GM19372 (cell line): Measurements from ENCODE around the gene C16orf82.

ENCODE experiments used
- ATAC-seq: cut with Tn5 transposase; IDR thresholded peaks from one replicate; pipeline ENCODE4 v1.9.1; 2021; ENCODE audit warnings: mild to moderate bottlenecking, low read depth, moderate library complexity; ENCODE audit not compliant: unreplicated experiment

Gene C16orf82

DNA sequence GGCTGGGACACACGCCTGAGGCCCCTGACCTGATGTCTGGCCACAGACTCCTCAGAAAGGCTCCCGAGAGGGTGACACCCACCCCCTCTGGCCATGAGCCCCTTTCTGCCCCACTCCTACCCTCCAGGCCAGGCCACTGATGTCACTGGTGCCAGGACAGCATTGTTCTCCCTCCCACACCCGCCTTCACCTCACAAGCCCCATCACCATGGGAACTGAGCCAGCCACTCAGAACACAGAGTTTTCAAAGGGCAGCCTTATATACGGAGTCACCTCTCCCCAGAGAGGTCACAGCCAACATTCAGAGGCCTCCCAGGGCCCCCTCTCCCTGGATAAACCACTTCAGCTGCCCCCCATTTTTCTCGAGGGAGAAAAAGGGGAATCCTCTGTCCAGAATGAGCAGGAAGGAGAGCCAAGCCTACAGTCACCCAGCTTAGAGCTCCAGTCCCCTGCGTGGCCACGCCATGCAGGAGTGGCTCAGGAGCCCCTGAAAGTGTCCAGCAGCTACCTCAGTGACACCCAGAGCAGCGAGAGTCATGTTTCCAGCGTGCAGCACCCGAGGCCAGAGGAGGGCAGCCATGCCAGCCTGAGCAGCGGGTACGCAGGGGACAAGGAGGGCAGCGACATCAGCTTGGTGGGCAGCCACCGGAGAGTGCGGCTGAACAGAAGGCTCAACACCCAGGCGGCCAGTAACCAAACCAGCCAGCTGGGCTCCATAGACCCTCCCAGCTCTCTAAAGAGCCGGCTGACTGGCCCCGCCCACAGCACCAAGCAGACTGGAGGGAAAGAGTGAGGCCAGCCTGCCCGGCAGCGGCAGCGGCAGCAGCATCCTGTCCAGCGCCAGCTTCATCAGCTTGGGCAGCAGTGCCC, at the start of gene C16orf82:
Gene C16orf82 (plus strand): TSS at position 260 of the 870 bp plus-strand sequence.
- no peak for ATAC-seq

DNA sequence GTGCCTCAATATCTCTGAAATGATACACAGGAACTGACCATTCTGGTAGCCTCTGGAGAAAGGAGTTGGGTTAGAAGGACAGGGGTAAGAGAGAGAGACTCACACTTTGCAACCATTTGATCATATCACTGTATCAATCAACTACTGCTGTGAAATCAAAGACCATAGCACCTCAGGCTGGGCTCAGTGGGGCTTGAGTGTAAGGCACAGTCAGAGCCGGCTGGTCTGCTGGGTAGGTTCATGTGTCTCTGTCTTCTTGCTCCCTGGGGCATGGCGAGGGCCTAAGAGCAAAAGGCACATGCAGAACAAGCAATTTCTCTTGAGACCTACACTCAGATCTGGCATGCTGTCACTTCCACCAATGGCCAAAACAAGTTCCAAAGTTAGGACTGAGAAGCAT, 46.7 kb upstream of the C16orf82 start:
- ATAC-seq = no peak

DNA sequence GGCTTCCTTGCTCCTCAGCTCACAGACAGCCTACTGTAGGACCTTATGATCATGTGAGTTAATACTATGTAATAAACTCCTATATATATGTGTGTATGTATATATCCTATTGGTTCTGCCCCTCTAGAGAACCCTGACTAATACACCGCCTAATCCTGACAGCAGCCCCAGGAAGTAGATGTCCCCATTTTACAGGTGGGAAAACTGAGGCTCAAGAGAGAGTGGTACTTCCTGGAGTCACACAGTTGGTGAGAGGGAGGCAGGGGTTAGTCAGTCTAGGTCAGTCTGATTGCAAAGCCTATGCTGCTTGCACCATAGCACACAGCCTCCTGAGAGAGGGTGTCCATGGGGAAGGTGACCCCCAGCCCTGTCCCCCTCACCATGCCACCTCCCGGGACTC, 42.7 kb upstream of the C16orf82 start:
- no peak for ATAC-seq

DNA sequence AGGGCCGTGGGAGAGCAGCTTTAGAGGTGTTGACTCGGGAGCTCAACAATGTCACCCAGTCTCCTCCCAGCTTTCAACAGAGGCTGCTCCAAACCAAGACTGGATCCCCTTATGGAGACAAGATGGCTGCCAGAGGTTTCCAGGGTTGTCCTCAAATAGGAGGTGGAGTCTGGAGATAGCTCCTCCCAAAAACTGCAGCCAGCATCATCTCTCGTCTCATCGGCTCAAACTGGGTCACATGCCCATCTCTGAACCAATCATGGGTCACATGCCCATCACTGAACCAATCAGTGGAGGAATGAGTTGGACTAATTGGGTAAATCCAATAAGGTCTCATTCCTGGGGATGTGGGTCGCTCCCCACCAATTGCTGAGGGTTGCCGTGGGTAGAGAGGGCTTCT, 41.1 kb upstream of the C16orf82 start:
- no peak for ATAC-seq

DNA sequence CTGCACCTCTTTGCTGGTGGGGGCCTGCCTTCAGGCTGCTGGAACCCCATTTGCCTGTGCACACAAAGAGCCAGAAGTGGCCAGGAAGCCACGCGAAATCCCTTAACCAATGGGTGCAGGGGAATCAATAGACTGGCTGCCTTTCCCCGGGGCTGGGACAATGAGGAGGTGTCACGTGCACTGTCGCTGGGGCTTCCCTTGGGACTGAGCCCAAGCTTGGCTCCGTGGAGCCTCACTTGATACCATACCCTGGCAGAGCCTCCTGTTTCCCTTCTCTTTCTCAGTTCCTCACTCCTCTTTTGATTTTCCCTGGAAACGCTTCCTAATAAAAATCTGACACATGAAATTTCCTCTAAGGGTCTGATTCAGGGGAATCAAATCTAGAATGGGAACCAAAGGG, 38.8 kb upstream of the C16orf82 start:
- ATAC-seq = no peak

DNA sequence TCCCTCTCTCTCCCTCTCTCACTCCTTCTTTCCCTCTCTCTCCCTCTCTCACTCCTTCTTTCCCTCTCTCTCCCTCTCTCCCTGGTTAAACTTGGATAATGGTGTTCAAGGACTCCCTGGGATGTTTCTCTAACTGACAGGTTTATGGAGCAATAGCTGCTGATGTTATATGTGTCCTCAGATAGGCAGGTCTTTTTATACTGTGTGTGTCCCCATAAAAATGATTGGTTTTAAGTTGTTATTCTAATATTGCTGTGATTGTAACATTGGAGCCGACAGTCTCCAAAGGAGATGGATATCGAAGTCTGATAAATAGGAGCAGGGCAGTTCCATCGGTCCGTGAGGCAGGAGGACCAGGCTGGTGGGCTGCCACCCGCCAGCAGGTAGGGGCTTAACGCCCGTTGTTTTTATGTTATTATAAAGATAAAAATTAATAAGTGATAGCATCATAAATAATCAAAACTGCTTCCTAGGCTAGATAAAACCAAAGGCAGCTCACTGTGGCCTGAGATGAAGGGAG, 38.1 kb upstream of the C16orf82 start:
- ATAC-seq = no peak

DNA sequence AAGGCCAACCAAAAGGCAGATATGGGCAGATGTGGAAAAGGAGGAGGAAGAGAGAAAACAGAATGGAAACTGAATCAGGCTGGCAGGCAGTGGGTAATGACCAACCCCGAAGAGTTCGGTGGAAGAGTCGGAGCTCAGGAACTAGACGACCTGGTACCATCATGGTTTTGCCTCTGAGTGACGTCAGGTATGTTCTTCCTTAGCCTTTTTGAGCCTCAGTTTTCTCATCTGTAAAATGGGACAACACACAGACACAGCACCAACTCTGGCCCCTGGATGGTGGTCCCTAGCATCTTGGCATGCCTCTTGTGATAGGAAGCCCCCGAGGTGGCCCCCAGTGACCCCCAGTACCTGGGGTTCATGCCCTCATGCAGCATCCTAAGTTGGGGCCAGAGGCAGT, 37.2 kb upstream of the C16orf82 start:
- no peak for ATAC-seq

DNA sequence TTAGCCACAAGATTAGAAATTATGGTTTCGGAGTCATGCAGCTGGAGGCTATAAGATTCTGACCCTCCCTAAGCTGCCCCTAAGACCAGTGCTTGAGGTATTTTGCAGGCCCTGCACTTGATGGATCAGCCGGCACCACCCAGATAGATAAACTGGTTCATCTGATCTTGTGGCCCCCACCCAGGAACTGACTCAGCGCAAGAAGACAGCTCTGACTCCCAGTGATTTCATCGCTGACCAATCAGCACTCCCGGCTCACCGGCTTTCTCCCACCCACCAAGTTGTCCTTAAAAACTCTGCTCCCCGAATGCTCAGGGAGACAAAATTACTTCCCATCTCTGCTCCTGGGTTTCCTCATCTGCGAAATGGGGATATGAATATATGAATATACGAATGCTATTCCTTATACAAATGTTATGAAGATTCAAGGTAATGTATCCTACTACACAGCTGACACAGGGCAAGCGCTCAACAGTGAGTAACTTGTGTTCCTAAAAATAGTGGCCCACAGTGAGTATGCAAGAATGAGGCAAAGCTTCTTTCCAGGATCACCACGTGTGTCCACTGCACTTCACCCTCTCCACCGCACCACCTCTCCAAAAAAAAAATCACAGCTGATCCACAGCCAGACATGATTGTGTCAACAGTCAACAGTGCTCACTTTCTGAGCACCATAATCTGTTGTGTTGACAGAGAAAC, 33.3 kb upstream of the C16orf82 start:
- no peak for ATAC-seq

DNA sequence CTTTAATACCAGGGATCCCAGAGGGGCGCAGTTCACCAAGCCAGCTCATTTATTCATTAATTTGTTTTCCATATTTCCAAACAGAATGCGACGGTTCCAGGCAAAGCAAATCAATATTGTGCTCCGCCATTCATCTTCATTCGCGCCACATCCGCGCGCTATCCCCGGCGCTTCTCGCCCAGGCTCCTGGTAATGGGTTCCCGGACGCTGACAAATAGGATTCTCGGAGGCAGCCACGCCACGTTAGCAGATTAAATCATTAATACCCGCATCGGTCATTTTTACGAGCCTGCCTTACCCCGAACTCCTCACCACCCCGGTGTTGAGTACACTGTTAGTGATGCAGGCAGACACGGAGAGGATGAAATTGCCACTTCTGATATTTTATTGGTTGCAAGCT, 26.0 kb upstream of the C16orf82 start:
- no peak for ATAC-seq

DNA sequence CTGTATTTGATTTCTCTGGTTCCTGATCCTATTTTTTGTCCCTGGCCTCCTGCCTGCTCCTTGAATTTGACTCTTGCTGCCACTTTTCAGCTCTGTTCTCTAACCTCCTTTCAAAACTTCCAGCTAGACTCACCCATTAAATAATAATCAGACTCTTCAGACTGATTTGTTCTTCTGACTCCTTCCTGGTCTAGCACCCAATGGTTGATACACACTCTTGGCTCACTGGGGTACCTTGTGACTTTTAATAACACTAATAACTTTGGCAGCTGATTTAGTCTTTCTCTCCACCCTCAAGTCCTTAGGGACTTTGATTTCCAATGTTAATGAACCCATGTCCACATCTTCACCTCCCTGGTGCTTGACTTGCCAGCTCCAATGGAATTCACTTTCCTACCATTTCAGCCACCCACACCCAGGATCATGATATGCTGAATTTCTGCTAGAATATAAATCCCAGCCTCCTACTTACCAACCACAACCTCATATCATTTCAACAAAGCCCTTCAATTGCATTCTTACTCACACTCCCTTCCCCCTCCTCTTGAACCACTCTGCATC, 19.7 kb upstream of the C16orf82 start:
- ATAC-seq = no peak

DNA sequence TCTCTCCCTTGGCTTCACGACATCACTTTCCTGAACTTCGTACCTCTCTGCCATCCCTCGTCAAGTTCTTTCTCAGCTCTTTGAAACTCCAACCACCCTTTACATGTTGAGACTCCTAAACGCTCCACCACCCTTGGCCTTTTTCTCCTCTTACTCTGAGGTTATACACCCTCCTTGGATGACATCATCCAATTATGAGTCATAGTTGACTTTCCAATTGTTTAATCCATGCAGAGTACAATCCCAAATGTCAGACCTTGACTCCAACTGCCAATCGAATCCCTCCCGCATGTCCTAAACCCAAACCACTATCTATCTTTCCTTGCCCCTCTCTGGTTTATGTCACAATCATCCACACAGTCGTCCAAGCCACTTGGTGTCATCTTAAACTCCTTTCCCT, 18.4 kb upstream of the C16orf82 start:
- ATAC-seq = no peak

DNA sequence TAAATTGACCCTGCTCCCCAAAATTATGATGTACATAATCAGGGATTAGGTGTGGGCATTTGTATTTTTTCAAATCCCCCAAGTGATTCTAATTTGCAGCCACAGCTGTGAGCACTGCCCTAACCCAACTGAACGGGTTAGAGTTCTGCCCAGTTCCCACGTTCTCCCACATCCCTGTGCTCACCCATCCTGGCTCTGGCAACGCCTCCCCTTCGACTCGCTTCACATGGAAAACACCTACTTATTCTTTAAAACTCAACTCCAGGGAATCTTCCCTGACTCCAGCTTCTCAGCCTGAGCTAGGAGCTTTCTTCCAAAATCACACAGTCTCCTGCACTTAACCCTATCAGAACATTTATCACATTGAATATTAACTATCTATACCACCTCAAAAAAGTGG, 17.6 kb upstream of the C16orf82 start:
- no peak for ATAC-seq

DNA sequence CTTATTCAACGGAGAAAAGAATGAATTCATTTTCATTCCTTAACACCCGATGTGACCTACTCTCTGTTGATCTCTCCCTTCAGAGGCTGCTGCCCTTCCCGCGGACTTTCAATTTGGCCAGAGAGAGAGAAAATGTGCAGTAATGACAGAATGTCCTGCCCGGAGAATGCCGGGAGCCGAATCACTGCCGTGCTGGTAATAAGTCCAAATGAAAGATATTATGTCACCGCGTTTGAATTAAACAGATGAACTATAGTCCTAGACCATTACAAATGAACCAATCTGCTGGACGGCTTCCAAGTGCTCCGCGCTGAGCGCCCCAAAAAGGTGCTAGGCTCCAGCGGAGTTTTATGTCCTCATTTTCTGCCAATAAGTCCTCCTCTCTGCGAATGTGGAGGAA, 14.7 kb upstream of the C16orf82 start:
- no peak for ATAC-seq

DNA sequence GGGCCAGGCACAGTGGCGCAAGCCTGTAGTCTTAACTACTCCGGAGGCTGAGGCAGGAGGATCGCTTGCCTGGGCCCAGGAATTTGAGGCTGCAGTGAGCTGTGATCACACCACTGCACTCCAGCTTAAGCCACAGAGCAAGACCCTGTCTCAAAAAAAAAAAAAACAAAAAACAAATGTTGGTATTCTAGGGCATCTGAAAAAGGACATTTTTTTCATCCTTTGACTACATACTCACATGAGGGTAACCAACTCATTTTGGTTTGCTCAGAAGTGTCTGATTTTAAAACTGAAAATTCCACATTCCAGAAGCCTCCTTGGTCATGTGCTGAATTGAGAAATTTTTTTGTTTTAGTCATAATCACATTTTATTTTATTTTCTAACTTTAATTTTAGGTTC, 12.7 kb upstream of the C16orf82 start:
- ATAC-seq = no peak

DNA sequence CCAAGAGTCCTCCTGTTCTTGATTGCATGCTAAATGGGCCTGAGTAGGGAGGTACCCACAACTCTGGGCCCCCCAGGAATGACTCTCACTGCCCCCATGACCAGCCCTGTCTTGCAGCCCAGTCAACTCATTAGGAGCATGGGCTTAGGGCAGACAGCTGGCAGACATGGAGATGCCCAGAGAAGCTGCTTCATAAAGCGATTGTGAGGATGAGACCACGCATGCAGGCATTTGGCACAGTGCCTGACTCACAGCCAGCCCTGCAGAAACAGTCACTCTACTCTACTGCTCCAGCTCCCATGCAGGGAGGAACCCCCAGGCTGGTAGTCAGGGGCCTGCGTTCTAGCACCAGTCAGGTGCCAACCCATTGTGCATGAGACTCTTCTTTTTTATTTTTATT, 8.4 kb upstream of the C16orf82 start:
- no peak for ATAC-seq

DNA sequence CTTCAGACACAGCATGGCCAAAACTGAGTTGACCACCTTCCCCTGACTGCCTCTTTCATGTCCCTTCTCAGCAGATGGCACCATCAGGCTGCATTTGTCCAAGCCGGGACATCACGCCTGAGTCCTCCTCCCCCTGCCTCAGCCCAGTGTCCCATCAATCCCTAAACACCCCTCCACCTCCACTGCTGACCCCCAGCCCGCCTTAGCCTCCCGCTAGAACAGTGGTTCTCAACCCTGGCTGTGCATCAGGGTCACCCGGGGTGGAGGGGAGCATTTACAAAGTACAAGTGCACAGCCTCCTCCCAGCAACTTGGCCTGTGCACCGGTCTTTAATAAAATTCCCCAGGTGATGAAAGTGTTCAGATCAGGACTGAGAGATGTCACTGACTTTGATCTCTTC, 4.0 kb downstream of the C16orf82 start:
- ATAC-seq = no peak

DNA sequence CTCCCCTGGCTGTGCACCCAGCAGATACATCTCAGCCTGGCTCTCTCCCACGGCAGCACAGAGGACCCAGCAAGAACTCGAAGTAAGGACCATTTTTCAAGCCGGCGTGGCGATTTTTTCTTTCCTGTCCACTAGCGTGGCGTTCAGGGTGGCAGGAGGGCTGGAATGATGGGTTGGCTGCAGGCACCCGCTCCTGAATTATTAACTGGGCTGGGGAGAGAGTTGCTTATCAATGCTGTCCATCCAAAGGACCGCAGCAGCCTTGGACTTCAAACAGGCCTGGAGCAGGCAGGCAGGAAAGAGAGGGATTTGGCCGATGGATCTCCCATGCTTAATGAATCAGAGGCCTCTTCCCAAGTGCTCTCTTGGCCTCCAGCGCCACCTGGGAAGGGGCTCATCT, 7.0 kb downstream of the C16orf82 start:
- no peak for ATAC-seq

DNA sequence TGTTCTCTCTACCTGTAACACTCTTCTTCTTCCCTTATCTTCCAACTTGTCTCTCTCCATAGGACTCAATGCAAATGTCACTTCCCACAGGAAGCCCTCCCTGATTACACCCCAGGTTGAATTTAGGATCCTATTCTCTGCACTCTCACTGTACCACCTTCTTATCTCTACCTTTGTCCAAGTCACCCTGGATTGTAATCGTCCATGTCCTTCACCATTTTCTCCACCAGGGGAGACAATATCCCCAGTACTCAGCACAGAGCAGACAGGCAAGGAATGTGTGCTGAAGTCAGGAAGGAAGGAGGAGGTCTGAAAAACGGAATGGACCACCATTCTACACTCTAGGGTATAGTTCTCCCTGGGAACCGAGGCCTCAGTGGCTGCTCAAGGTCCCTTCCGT, 14.2 kb downstream of the C16orf82 start:
- no peak for ATAC-seq

DNA sequence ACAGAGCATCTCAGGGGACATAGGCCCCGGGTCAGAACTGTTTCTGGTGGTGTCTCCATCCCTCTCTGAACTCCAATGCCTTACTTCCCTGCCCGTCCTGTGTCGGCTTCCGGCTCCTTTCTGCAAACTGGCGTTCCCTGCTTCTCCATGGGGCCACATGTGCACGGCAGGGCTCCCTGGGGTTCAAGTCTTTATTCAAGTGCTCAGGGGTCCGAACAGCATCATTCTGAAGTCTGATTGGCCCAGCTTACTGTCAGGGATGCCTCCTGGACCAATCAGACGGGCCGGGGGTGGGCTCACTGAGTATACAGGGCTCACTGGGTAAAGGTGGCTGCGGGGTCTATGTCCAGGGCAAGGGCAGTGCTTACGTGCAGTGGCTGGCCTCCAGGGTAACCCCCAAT, 17.1 kb downstream of the C16orf82 start:
- ATAC-seq = no peak

DNA sequence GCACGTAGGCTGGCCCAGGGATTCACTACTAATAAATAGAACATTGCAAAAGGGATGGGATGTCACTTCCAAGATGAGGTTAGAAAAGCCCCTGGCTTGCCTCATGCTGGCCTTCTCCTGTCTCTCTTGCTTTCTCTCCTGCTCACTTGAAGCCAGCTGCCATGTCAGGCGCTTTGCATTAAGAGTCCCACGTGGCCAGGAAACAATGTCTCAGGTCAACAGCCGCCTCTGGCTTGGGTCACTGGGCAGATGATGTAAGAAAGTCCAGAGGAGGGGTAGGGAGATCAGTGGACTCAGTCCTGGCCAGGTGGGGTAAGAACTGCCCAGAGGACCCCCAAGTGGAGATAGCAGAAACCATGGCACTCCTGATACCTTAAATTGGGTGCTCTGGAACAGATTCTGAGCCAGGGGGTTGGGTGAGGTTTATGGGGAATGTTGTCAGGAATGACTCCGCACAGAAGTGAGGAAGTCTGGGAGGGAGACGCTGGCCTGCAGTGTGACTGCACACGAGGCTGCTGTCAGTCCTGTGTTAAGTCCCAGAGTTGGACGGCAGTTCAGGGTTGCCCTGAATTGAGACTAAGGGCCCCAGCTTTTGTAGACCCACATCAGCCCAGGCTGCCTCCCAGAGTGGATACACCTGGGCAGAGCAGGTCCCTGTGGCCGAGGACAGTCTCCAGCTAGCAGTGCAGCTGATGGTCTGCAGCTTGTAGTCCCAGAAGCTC, 17.7 kb downstream of the C16orf82 start:
- ATAC-seq = no peak

DNA sequence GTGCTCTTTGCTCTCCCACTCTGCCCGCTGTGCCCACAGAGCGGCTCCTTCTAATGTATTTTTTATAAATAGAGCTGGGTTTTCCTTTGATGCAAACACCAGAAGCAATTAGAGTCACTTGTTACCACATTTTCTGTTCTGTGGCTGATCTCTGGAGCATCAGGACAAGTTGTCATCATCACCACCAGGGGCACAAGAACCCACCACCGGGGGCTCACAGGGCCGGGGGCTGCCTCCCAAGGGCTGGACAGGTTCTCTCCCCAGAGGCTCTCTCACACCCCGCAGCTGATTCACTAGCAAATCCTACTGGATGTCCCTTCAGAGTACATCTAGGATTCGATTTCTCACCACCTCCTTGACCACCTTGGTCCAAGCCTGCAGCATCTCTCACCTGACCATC, 18.5 kb downstream of the C16orf82 start:
- no peak for ATAC-seq
